HepG2 (cell line): ENCODE results near the gene NAA16.

Source experiments
- AFF4 ChIP-seq: sonication (generic); formaldehyde crosslinking; IDR thresholded peaks from 2 replicates; pipeline ENCODE4 v1.4.0; 2020; ENCODE audit warnings: missing genetic modification reagents
- CREB1 ChIP-seq, 2 experiments: fragments of 450-650 bp in 1 of 2; IDR thresholded peaks; 2 replicates each; pipeline ENCODE4 v1.6.1; 2016 to 2017; ENCODE audit warnings: control low read depth in 1 of 2, mild to moderate bottlenecking in 1 of 2, missing compliant biosample characterization in 1 of 2, missing genetic modification characterization in 1 of 2
- CTCF ChIP-seq: sonication (generic); formaldehyde crosslinking; IDR thresholded peaks from 2 replicates; pipeline ENCODE4 v1.5.0; 2020; ENCODE audit warnings: mild to moderate bottlenecking, missing genetic modification reagents, moderate library complexity
- DDIT3 ChIP-seq: sonication (generic); formaldehyde crosslinking; IDR thresholded peaks from 2 replicates; pipeline ENCODE4 v1.4.0; 2020; ENCODE audit warnings: mild to moderate bottlenecking, missing genetic modification reagents
- E2F1 ChIP-seq: sonication (generic); formaldehyde crosslinking; IDR thresholded peaks from 2 replicates; pipeline ENCODE4 v1.5.0; 2020; ENCODE audit warnings: missing genetic modification reagents
- EZH2 ChIP-seq: conservative IDR thresholded peaks from 2 replicates; pipeline ENCODE4 v1.6.1; 2012; ENCODE audit warnings: mild to moderate bottlenecking, low read depth, low read length, moderate library complexity
- SRSF4 ChIP-seq: fragments of 200-400 bp; formaldehyde crosslinking; IDR thresholded peaks from one replicate; pipeline ENCODE4 v1.6.1; 2018; ENCODE audit warnings: mild to moderate bottlenecking, low read depth, low read length, moderate library complexity; ENCODE audit not compliant: poor library complexity, severe bottlenecking
- ZBTB7A ChIP-seq: sonication (generic); formaldehyde crosslinking; IDR thresholded peaks from 2 replicates; pipeline ENCODE4 v1.8.0; 2022; ENCODE audit warnings: mild to moderate bottlenecking, missing genetic modification reagents
- ZMYM3 ChIP-seq: sonication (generic); formaldehyde crosslinking; IDR thresholded peaks from 2 replicates; pipeline ENCODE4 v1.5.1; 2020; ENCODE audit warnings: mild to moderate bottlenecking, missing genetic modification reagents
- ZNF747 ChIP-seq: sonication (generic); formaldehyde crosslinking; IDR thresholded peaks from 2 replicates; pipeline ENCODE4 v1.8.1; 2023; ENCODE audit warnings: missing genetic modification reagents, mild to moderate bottlenecking, borderline replicate concordance
- TF ChIP-seq, protein P1 (sequence below): sonication (generic); formaldehyde crosslinking; IDR thresholded peaks from 2 replicates; pipeline ENCODE4 v1.4.0; 2020; ENCODE audit warnings: missing genetic modification reagents; ENCODE audit errors: not compliant biosample characterization
- TF ChIP-seq, protein P2 (sequence below): sonication (generic); formaldehyde crosslinking; IDR thresholded peaks from 2 replicates; pipeline ENCODE4 v1.4.0; 2020; ENCODE audit warnings: missing genetic modification reagents

GRCh38 chr13:41405367-41405766 is 94.3 kb downstream of the NAA16 start:
- TF ChIP-seq AFF4 (CRISPR knock-in tag) (no peak), SRSF4 (no peak), DDIT3 (no peak), ZMYM3 (CRISPR knock-in tag) (no peak), CTCF (CRISPR knock-in tag) (no peak), EZH2 (no peak), CREB1 (IDR thresholded peaks at IDR 0.05) (no peak), CREB1 (CRISPR knock-in tag; IDR thresholded peaks at IDR 0.05) (no peak), E2F1 (CRISPR knock-in tag) (no peak), ZBTB7A (CRISPR knock-in tag) (no peak), ZNF747 (CRISPR knock-in tag) (no peak)
- TF ChIP-seq, protein P1, sequence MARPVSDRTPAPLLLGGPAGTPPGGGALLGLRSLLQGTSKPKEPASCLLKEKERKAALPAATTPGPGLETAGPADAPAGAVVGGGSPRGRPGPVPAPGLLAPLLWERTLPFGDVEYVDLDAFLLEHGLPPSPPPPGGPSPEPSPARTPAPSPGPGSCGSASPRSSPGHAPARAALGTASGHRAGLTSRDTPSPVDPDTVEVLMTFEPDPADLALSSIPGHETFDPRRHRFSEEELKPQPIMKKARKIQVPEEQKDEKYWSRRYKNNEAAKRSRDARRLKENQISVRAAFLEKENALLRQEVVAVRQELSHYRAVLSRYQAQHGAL (CRISPR knock-in tag) = no peak
- TF ChIP-seq, protein P2, sequence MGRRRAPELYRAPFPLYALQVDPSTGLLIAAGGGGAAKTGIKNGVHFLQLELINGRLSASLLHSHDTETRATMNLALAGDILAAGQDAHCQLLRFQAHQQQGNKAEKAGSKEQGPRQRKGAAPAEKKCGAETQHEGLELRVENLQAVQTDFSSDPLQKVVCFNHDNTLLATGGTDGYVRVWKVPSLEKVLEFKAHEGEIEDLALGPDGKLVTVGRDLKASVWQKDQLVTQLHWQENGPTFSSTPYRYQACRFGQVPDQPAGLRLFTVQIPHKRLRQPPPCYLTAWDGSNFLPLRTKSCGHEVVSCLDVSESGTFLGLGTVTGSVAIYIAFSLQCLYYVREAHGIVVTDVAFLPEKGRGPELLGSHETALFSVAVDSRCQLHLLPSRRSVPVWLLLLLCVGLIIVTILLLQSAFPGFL (CRISPR knock-in tag) = no peak
